T-helper 1 cell treated with Interleukin-12 subunit alpha and Interleukin-12 subunit beta and Interleukin-4 antibody, amounts not matched to agents 30 ng/mL and 1 ng/mL, for 36 hours (primary cell): Measurements from ENCODE around the gene C4A. TPM values are rescaled to one million over a fixed set of nuclear protein-coding genes. Genes with fewer than 3 reads are reported as not detected.
"Not testable (repeated sequence)": the region's sequence is repeated elsewhere in the genome, so short reads cannot be mapped to it uniquely, and the experiment has no call there.

ENCODE experiments used
- intact Hi-C: fragments of 100-400 bp; cut with micrococcal nuclease; formaldehyde crosslinking; loops from one replicate; pipeline ENCODE4 v1.15.1; 2024
- total RNA-seq: library from RNA; stranded (reverse); gene quantifications from 2 replicates; pipeline ENCODE4 v1.2.3, GENCODE V29; 2022

C4A gene
- total RNA-seq, 1 donor from 2014 or later: 4.6 TPM

GRCh38 chr6:32047855-32048766 lies 66.3 kb downstream of the C4A start:
- intact Hi-C loops: loop anchor here (1.0 kb wide), 1 partner anchor 106 kb away; the partner anchor contains the start of gene PPT2

GRCh38 chr6:32049149-32049548 lies 67.3 kb downstream of the C4A start:
- intact Hi-C loops: not testable (repeated sequence)

DNA sequence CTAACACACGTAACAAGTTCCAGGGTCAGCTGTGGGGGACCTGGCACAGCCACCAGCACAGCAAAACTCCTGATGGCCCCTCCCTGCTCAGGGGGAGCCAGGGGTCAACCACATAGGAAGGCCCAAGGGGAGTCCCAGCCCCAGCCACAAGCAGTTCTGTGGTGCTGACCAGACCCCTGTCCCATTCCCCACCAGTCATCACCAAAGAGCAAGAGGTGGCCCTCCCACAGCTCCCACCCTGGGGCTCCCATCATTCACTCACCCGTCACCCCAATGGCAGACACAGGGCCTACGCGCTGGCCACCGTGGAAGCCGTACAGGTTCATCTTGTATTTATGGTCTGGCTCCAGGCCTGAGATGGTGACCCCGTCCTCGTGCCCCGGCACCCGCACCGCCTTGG lies 67.9 kb downstream of the C4A start:
- intact Hi-C loops: not testable (repeated sequence)

- intact Hi-C loops: no loop called here
These were observed 68.7 kb downstream of the C4A start for GRCh38 chr6:32050562-32050961.

Other genes with a start within 250 kb of the C4A start
- 517 and 529 TPM in 2 replicates for gene CLIC1, start 245.5 kb upstream of the C4A start, total RNA-seq
- gene MSH5, start 242.1 kb upstream of the C4A start, total RNA-seq: 47.8 and 51.5 TPM in 2 replicates
- gene SAPCD1, start 219.4 kb upstream of the C4A start, total RNA-seq: 12.2 and 12.8 TPM in 2 replicates
- gene VWA7, start 204.7 kb upstream of the C4A start, total RNA-seq: 6.0 and 6.2 TPM in 2 replicates
- gene VARS1, start 186.3 kb upstream of the C4A start, total RNA-seq: 77.4 and 78.9 TPM in 2 replicates
- gene LSM2, start 175.1 kb upstream of the C4A start, total RNA-seq: 85.4 and 89.3 TPM in 2 replicates
- gene HSPA1L, start 166.8 kb upstream of the C4A start, total RNA-seq: 3.7 TPM in 2 replicates
- gene HSPA1A, start 166.5 kb upstream of the C4A start, total RNA-seq: 155 and 159 TPM in 2 replicates
- 82.7 and 85.0 TPM in 2 replicates for gene HSPA1B, start 154.3 kb upstream of the C4A start, total RNA-seq
- 33.2 and 33.8 TPM in 2 replicates for gene NEU1, start 119.2 kb upstream of the C4A start, total RNA-seq
- 0.34 TPM in 1 of 2 replicates, not detected in the other for gene SLC44A4, start 103.1 kb upstream of the C4A start, total RNA-seq
- 61.0 and 61.6 TPM in 2 replicates for gene EHMT2, start 84.4 kb upstream of the C4A start, total RNA-seq
- 2.0 and 2.2 TPM in 2 replicates for gene ZBTB12, start 80.0 kb upstream of the C4A start, total RNA-seq
- gene C2, start 54.3 kb upstream of the C4A start, total RNA-seq: 0.12 and 1.7 TPM in 2 replicates
- 0.22 and 0.59 TPM in 2 replicates for gene CFB, start 36.0 kb upstream of the C4A start, total RNA-seq
- gene NELFE, start 23.1 kb upstream of the C4A start, total RNA-seq: 75.3 and 83.4 TPM in 2 replicates
- gene SKIC2, start 22.9 kb upstream of the C4A start, total RNA-seq: 93.7 and 100 TPM in 2 replicates
- gene DXO, start 9.9 kb upstream of the C4A start, total RNA-seq: 19.9 and 20.8 TPM in 2 replicates
- 4.2 and 4.6 TPM in 2 replicates for gene C4B, start 32.7 kb downstream of the C4A start, total RNA-seq
- gene CYP21A2, start 56.4 kb downstream of the C4A start, total RNA-seq: 1.0 and 1.4 TPM in 2 replicates
- 5.5 and 6.1 TPM in 2 replicates for gene TNXB, start 127.3 kb downstream of the C4A start, total RNA-seq
- gene ATF6B, start 146.2 kb downstream of the C4A start, total RNA-seq: 147 and 155 TPM in 2 replicates
- 5.3 and 5.5 TPM in 2 replicates for gene FKBPL, start 148.2 kb downstream of the C4A start, total RNA-seq
- gene PRRT1, start 169.9 kb downstream of the C4A start, total RNA-seq: 0.32 and 0.63 TPM in 2 replicates
- 9.8 and 11.1 TPM in 2 replicates for gene PPT2, start 172.1 kb downstream of the C4A start, total RNA-seq
- gene EGFL8, start 182.5 kb downstream of the C4A start, total RNA-seq: 6.5 and 6.8 TPM in 2 replicates
- gene AGPAT1, start 194.0 kb downstream of the C4A start, total RNA-seq: 45.0 and 46.4 TPM in 2 replicates
- gene RNF5, start 196.3 kb downstream of the C4A start, total RNA-seq: 47.0 and 50.0 TPM in 2 replicates
- 34.1 and 37.9 TPM in 2 replicates for gene AGER, start 202.2 kb downstream of the C4A start, total RNA-seq
- gene PBX2, start 208.1 kb downstream of the C4A start, total RNA-seq: 97.7 and 106 TPM in 2 replicates
- 264 and 265 TPM in 2 replicates for gene GPSM3, start 210.6 kb downstream of the C4A start, total RNA-seq
- 0.25 and 0.37 TPM in 2 replicates for gene NOTCH4, start 242.0 kb downstream of the C4A start, total RNA-seq